HG03521 (cell line): ENCODE data around the gene RNF181.
"Not testable (repeated sequence)": the region's sequence is repeated elsewhere in the genome, so short reads cannot be mapped to it uniquely, and the experiment has no call there.

ENCODE experiments used
- ATAC-seq: cut with Tn5 transposase; IDR thresholded peaks from one replicate; pipeline ENCODE4 v1.9.1; 2021; ENCODE audit warnings: mild to moderate bottlenecking, moderate library complexity; ENCODE audit not compliant: unreplicated experiment

The RNF181 gene

GRCh38 chr2:85594715-85595300 lies 737 bp upstream of the RNF181 start:
- ATAC-seq: no peak

- peak; percentile 11 for ATAC-seq
Observed at GRCh38 chr2:85596026-85596333, 435 bp downstream of the RNF181 start.

DNA sequence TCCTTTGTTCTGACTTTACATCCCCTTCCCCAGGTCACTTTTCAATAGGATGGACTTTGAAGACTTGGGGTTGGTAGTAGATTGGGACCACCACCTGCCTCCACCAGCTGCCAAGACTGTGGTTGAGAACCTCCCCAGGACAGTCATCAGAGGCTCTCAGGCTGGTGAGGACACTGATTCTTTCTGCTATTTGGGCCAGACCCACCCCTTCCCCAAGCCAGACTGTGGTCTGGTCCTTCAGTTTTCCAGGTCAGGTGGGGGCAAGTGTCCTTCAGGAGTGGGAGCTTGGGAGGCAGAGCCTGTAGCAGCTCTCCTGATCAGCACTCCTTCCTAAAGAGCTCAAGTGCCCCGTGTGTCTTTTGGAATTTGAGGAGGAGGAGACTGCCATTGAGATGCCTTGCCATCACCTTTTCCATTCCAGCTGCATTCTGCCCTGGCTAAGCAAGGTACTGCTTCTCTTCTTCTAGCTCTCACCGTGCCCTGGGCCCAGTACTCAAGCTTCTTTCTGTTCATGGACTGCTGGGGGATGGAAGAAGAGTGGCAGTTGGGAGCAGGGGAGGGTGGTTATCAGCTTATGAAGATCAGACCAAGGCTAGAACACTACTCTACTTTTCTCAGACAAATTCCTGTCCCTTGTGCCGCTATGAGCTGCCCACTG lies 1.1 kb downstream of the RNF181 start:
- ATAC-seq: no peak

- no peak for ATAC-seq
Observed at GRCh38 chr2:85597241-85597640, 1.7 kb downstream of the RNF181 start.

DNA sequence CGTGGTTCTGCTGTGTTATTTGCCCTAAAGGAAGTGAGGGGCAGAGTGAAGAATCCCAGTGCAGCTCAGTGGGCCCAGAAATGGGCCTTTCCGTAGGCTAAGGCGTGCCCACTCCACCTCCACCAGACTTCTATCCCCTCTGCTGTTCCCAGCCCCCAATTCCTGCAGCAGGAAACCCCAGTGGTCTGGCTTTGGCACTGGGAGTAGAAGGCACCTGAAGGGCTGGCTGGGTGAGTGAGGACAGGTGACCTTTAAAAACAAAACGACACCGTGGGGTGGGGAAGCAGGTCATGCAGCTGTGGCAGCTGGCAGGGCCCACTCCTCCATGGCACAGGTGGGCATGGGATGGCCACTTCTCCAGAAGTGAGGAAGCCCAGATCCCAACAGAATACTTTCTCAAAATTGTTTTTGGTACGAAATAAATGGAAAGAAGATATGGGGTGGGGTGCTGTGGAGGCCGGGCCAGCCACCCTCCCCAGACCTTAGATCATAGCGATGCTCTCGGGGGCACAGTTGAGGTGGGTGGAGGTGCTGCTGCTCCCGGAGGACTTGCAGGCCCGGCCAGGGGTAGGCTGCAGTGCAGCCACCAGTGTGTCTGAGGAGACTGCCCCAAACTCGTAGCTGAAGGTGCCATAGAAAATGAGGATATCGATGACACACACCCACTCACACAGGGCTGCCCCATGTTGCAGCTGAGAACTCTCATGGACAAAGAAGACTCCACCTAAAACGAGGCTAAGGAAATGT lies 3.2 kb downstream of the RNF181 start:
- ATAC-seq: no peak

DNA sequence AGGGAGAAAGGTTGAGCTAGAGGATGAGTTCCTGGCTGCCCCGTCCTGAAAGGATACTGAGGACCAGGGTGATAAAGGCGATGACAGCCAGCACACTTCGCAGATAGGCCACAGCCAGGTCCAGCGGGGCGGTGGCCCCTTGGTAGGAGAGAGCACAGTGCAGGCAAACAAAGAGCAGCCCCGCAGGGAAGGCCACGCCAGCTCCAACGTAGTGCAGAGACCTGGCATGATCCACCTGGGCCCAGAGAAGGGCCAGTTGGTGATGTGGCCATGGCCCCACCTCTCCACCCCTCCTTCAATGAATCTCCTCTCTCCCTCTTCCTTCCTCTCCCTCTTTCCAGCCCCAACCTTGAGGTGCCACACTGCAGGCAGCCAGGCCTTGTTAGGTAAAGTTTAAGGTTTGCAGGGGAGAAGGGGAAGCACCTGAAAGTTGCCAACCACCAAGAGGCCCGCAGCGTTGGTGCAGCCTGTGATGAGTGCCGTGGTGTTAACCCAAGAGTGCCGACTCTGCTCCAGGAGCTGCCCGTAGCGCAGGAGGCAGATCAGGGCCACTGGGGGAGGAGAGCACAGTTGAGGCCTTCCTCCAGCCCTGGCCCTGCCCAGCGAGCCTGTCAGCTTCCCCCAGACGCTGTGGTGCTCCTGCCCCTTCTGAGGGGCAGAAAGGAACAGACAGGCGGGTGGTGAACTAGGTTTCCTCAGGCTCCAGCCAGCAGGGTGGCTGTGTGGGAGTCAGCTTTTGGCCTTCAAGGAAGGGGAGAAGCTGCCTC lies 4.1 kb downstream of the RNF181 start:
- ATAC-seq: no peak

DNA sequence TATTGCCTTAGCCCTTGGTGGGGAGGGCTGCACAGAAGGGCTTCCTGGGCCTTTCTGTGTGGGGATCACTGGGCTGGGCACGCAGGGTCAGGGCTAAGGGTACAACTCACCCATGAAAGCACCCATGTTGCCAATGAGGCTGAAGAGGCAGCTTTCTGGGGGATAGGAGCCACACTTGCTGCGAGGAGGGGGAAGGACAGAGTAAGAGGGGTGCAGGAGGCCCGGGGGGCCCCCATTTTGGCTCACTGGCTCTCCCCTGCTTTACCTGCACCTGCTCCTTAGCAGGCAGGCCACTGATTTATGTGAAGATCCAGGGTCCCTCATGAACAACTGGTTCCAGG lies 4.7 kb downstream of the RNF181 start:
- no peak for ATAC-seq

GRCh38 chr2:85600951-85601770 lies 5.6 kb downstream of the RNF181 start:
- ATAC-seq: no peak

DNA sequence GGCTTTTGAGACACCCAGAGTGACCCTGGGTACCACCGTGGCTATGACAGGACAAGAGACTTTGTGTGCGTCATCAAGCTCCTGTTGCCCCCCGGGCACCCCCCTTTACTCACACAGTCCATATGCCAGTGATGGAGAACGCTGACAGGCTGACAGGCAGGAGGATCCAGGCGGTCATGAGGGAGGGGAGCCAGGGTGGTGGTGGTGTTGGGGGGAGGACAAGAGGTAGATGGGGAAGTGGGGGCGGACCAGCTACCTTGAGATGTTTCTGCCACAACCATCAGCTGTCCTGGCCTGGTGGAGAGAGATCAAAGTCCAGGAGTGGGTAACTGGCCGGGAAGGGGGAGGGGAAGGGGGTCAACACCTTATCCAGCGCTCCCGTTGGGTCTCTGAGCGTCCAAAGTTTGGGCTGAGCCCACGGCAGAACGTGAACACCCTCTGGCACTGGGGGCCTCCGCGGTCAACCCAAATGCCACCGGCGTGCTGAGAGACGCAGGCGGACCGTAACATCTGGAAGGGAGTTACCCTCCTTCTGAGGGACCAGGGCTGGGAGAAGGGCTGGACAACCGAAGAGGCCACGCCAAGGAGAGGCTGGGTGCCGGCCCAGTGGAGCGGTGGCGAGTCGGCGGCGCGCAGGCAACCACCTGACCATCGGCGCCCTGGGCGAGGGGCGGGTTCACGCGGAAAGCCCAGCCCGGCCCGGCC lies 6.4 kb downstream of the RNF181 start:
- peak; percentile 25 for ATAC-seq

- ATAC-seq: peak; percentile 95
Observed at GRCh38 chr2:85602476-85603234, 7.1 kb downstream of the RNF181 start, which contains the start of gene TMEM150A. Gene TMEM150A, minus strand, starts transcription at chr2:85602698. Its CDS starts 750 bp downstream, at chr2:85601948.

GRCh38 chr2:85604133-85604444 lies 8.5 kb downstream of the RNF181 start:
- ATAC-seq: not testable (repeated sequence)

DNA sequence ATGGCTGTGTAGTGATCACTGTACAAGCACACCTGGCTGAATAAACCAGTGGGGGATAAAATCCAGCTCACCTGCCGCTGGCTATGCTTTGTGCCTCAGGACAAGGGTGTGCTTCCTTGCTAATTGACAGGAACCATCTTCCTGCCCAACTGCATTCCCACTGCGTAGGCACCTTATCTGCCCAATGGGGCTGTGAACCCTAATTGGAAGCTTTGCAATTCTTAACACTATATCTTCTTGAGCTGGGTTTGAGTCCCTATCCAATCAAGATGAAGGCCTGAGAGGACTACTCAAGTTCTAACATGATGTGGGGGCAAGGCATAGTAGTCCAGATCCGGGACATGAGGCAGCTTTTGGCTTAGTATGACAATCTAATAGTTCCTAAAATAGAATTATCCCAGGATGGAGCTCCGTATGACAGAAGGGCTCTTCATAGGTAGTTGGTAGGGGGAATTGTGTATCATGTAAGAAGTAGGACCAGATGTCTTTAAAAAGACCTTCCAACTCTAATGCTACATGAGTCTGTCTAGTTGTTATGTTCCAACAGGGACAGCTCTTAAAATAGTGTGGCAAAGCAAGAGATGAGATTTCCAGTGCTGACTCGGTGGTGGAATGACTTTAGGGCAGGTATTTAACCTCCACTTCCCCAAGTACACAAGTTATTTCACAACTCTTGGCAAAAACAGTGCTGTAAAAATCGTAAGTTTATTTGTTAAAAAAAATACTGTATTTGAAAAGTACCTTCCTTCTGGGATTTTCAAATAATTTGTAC lies 9.2 kb downstream of the RNF181 start:
- no peak for ATAC-seq

DNA sequence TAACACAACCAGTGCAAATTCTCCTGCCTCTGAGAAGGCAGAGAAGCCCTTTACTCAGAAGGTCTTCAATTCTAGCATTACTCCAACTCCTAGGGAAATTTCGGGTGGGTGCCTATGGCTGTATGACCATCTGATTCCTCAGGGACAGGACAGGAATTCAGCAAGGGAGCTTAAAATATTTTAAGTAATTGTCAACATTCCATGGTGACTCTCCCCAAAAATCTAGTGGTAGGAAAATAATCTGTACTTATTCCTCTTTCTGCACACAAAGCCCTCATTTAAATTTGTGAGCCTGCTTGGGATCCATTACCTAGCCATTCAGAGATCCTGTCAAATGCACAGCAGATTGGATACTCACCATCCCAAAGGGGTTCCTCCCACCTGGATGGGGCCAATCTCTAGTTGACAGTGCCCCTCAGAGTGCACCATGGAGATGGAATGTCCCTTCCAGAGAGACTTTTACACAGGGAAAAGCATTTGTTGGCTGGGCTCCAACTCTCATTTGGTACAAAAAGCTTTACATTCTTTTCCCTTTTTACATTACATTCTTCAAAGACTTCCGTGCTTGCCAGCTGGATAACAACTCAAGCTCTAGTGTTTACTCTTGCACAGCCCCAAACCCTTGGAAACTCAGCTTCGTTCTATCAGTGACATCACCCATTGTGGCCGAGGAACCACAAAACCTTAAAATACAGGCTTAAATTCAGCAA lies 10.0 kb downstream of the RNF181 start:
- no peak for ATAC-seq

DNA sequence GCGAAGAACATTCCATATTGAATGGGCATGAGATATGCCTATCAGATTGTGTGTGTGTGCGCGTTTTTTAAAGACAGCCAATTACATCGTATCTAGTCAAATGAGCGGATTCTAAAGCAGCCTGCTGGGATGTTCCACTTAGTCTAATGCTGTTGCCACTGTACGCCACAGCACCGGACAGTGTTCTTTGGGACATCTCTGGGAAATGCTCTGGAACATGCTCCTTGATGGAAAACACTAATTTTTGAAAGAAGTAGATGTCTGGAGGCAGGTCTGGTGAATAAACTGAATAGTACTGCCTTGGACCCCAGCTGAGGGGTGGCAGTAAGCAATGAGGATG lies 10.5 kb downstream of the RNF181 start:
- ATAC-seq: no peak

GRCh38 chr2:85607268-85608215 lies 12.0 kb downstream of the RNF181 start:
- no peak for ATAC-seq

DNA sequence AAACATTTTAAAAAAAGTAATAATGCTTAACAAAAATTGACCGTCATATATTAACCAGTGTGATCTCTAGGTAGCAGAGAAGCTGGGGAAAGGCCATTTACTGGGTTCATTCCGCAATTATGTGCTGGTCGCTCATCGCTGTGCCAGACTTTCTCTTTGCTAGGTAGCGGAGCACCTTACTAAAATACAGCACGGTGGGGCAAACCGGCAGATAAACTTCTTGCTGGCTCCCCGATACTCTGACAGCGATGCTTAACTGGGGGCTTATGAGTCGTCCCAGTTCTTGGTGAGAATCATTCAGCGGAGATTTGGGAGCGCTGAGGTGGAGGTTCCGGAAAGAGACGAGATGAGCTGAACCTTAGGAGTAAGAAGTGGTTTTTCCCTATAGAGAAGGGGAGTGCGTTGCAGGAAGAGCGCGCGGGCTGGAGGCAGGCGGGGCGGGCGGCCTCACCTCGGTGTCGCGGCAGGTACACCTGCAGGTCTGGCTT lies 15.7 kb downstream of the RNF181 start:
- peak; percentile 16 for ATAC-seq
